ENCODE measurements around the gene PTPRC.

The PTPRC gene

GRCh38 chr1:198805498-198806151 lies 166.8 kb downstream of the PTPRC start:
- no peak for TF ChIP-seq CTCF (IDR thresholded peaks at IDR 0.05; ENCODE audit: insufficient read depth, low read depth, low read length, missing control alignments)
- H3K4me3 ChIP-seq (ENCODE audit: low read depth, low read length) = no peak overlapping the region
- no peak for DNase-seq (ENCODE audit: low read depth)

GRCh38 chr1:198806861-198807260 lies 168.0 kb downstream of the PTPRC start:
- no peak for TF ChIP-seq CTCF (IDR thresholded peaks at IDR 0.05; ENCODE audit: insufficient read depth, low read depth, low read length, missing control alignments)
- no peak for DNase-seq (ENCODE audit: low read depth)
- no peak overlapping the region for H3K4me3 ChIP-seq (ENCODE audit: low read depth, low read length)
